B cell (primary cell): Measurements from ENCODE around the gene PRSS8. TPM values are rescaled to one million over a fixed set of nuclear protein-coding genes. Genes with fewer than 3 reads are reported as not detected.
A peak's percentile ranks its signal among the peaks of the same experiment; 100 is the strongest.

ENCODE experiments used
- ATAC-seq: fragments of 200-7000 bp; cut with Tn5 transposase; one replicate; pipeline ENCODE4 v1.10.0; 2021; ENCODE audit warnings: low read depth, mild to moderate bottlenecking, moderate number of reproducible peaks, moderate library complexity
- CTCF ChIA-PET: fragments of 350-600 bp; sonication (Branson Sonifier 250); formaldehyde crosslinking; loops from one replicate; lab custom pipeline; 2021; ENCODE audit warnings: antibody characterized with exemption, inconsistent platforms; lab: Charles Lee
- POLR2A ChIA-PET: fragments of 350-600 bp; sonication (Branson Sonifier 250); formaldehyde crosslinking; loops from one replicate; lab custom pipeline; 2021; ENCODE audit warnings: antibody characterized with exemption; lab: Charles Lee
- DNase-seq: peaks from one replicate; pipeline ENCODE4 v3.0.0; 2013
- H2AFZ ChIP-seq: 2 replicates; pipeline ENCODE4 v1.6.1; 2012; ENCODE audit warnings: mild to moderate bottlenecking, low read depth, low read length; ENCODE audit not compliant: insufficient read depth, poor library complexity, severe bottlenecking
- H3K27ac ChIP-seq, 2 donors: 1 replicate in 1 of 2; 2 replicates in 1 of 2; pipeline ENCODE4 v1.5.1; 2012 to 2013; ENCODE audit warnings: low read length in 2 of 2, mild to moderate bottlenecking in 2 of 2, moderate library complexity in 1 of 2
- H3K27me3 ChIP-seq, 4 experiments: fragments of 200-600 bp in 1 of 4; sonication (generic) in 1 of 4; replicated peaks in 1 of 4; 1 replicate in 2 of 4; 2 replicates in 2 of 4; pipeline versions ENCODE4 v1.6.1 to v1.7.0; 2013 to 2016; ENCODE audit warnings: low read length in 3 of 4, mild to moderate bottlenecking in 2 of 4, mixed read lengths in 1 of 4, moderate library complexity in 1 of 4; ENCODE audit not compliant: insufficient read depth in 4 of 4, control insufficient read depth in 3 of 4; ENCODE audit errors: control extremely low read depth in 1 of 4
- H3K36me3 ChIP-seq, 2 experiments: replicated peaks in 1 of 2; 1 replicate in 1 of 2; 2 replicates in 1 of 2; pipeline versions ENCODE4 v1.6.1 to v1.7.1; 2013; ENCODE audit warnings: low read length in 1 of 2; ENCODE audit not compliant: insufficient read depth in 2 of 2, control insufficient read depth in 1 of 2; ENCODE audit errors: control extremely low read depth in 1 of 2, extremely low read depth in 1 of 2
- H3K4me1 ChIP-seq, 2 donors: fragments of 200-600 bp in 1 of 2; sonication (generic) in 1 of 2; 1 replicate in 1 of 2; 2 replicates in 1 of 2; pipeline versions ENCODE4 v1.5.1 to v1.6.1; 2013 to 2017; ENCODE audit warnings: low read length in 2 of 2; ENCODE audit not compliant: control insufficient read depth in 2 of 2, insufficient read depth in 2 of 2
- H3K4me2 ChIP-seq: replicated peaks from 2 replicates; pipeline ENCODE3; 2012; ENCODE audit warnings: mild to moderate bottlenecking, low read depth, low read length; ENCODE audit not compliant: poor library complexity, severe bottlenecking
- H3K4me3 ChIP-seq, 5 experiments: fragments of 200-600 bp in 1 of 5; sonication (generic) in 1 of 5; 1 replicate in 3 of 5; 2 replicates in 2 of 5; pipeline versions ENCODE4 v1.5.1 to v1.7.0; 2011 to 2016; ENCODE audit warnings: low read length in 4 of 5, mild to moderate bottlenecking in 4 of 5, low read depth in 2 of 5, control low read depth in 1 of 5, moderate library complexity in 1 of 5; ENCODE audit not compliant: insufficient read depth in 1 of 5; ENCODE audit errors: control extremely low read depth in 1 of 5, extremely low read depth in 1 of 5
- H3K79me2 ChIP-seq: fragments of 200-600 bp; sonication (generic); one replicate; pipeline ENCODE4 v1.6.0; 2016; ENCODE audit warnings: low read length; ENCODE audit not compliant: control insufficient read depth, insufficient read depth
- H3K9ac ChIP-seq: fragments of 200-600 bp; sonication (generic); 2 replicates; pipeline ENCODE4 v1.6.1; 2017; ENCODE audit warnings: mild to moderate bottlenecking, low read length, moderate library complexity
- H3K9me3 ChIP-seq, 3 donors: one replicate each; pipeline versions ENCODE4 v1.6.1 to v1.7.1; 2013; ENCODE audit warnings: low read length in 2 of 3; ENCODE audit not compliant: control insufficient read depth in 2 of 3, insufficient read depth in 1 of 3; ENCODE audit errors: control extremely low read depth in 1 of 3
- H4K20me1 ChIP-seq: 2 replicates; pipeline ENCODE4 v1.6.0; 2012; ENCODE audit warnings: mild to moderate bottlenecking, low read length; ENCODE audit not compliant: insufficient read depth, control insufficient read depth, poor library complexity, severe bottlenecking
- H3K27ac Mint-ChIP-seq: one replicate; pipeline ENCODE4 v1.8.0; 2021; ENCODE audit warnings: mixed read lengths
- H3K27me3 Mint-ChIP-seq: one replicate; pipeline ENCODE4 v1.8.0; 2021; ENCODE audit warnings: mixed read lengths
- H3K4me1 Mint-ChIP-seq: one replicate; pipeline ENCODE4 v1.8.0; 2021; ENCODE audit warnings: mixed read lengths
- H3K4me3 Mint-ChIP-seq: one replicate; pipeline ENCODE4 v1.8.0; 2021; ENCODE audit warnings: mixed read lengths
- H3K9me3 Mint-ChIP-seq: one replicate; pipeline ENCODE4 v1.8.0; 2022; ENCODE audit warnings: mixed read lengths; ENCODE audit not compliant: insufficient read depth
- EZH2 ChIP-seq: IDR thresholded peaks from 2 replicates; pipeline ENCODE4 v1.6.1; 2012; ENCODE audit warnings: borderline replicate concordance, low read depth, mild to moderate bottlenecking, moderate library complexity, low read length; ENCODE audit not compliant: insufficient read depth, poor library complexity, severe bottlenecking
- WGBS: methylation state at CpG from one replicate; pipeline ENCODE4 v1.1.5; 2013; ENCODE audit warnings: missing lambda C conversion rate; ENCODE audit not compliant: insufficient coverage; 5-methylcytosine and 5-hydroxymethylcytosine counted together
- intact Hi-C: fragments of 100-400 bp; cut with micrococcal nuclease; formaldehyde crosslinking; loops from one replicate; pipeline ENCODE4 v1.10.0; 2022
- polyA plus RNA-seq: library from polyadenylated mRNA; depleted of rRNA; stranded (reverse); fragments of >200 nt; gene quantifications from 2 replicates; pipeline ENCODE4 v1.2.3, GENCODE V29; 2012
- total RNA-seq, 2 donors: library from RNA; stranded (reverse); fragments of 120-200 nt in 1 of 2; gene quantifications; 1 replicate in 1 of 2; 2 replicates in 1 of 2; pipeline versions ENCODE4 v1.2.3 to v1.2.4, GENCODE V29; 2013 to 2022
- TF ChIP-seq, protein P1 (sequence below): fragments of 200-600 bp; IDR thresholded peaks from one replicate; pipeline ENCODE4 v1.8.0; 2022; ENCODE audit warnings: antibody characterized with exemption, mild to moderate bottlenecking

PRSS8 gene
- total and polyA plus RNA-seq, 2 donors (not counting 1 experiment from before 2014, with no cell fraction given): not detected

- POLR2A ChIA-PET: interaction anchor here (0.6 kb wide), 1 partner anchor 161 kb away, joined by 3 read pairs; no protein-coding TSS in a partner anchor
- no peak overlapping the region for H3K27ac ChIP-seq
- H3K79me2 ChIP-seq: peaks cover 10% of the 10 kb centered on the region
- CTCF ChIA-PET: no interaction called here
- Mint-ChIP-seq H3K4me3 (peak overlapping the region; percentile 86), H3K4me1 (peaks cover 23% of the 10 kb centered on the region), H3K9me3 (no peaks in the 10 kb centered on the region), H3K27ac (no peak overlapping the region), H3K27me3 (no peaks in the 10 kb centered on the region)
- peaks cover 5% of the 10 kb centered on the region for H4K20me1 ChIP-seq
- WGBS: 93% methylated on average over 24 of the region's 26 CpGs
- TF ChIP-seq EZH2: no peak
- TF ChIP-seq, protein P1, sequence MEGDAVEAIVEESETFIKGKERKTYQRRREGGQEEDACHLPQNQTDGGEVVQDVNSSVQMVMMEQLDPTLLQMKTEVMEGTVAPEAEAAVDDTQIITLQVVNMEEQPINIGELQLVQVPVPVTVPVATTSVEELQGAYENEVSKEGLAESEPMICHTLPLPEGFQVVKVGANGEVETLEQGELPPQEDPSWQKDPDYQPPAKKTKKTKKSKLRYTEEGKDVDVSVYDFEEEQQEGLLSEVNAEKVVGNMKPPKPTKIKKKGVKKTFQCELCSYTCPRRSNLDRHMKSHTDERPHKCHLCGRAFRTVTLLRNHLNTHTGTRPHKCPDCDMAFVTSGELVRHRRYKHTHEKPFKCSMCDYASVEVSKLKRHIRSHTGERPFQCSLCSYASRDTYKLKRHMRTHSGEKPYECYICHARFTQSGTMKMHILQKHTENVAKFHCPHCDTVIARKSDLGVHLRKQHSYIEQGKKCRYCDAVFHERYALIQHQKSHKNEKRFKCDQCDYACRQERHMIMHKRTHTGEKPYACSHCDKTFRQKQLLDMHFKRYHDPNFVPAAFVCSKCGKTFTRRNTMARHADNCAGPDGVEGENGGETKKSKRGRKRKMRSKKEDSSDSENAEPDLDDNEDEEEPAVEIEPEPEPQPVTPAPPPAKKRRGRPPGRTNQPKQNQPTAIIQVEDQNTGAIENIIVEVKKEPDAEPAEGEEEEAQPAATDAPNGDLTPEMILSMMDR: no peak
- ATAC-seq (no peak), DNase-seq (no peak)
- no peak overlapping the region for H3K9ac ChIP-seq
- intact Hi-C loops: no loop called here
- H3K36me3 ChIP-seq: peaks cover 1 to 31% of the 10 kb centered on the region in 2 experiments
- peaks cover 7 to 18% of the 10 kb centered on the region in 2 donors for H3K4me1 ChIP-seq
- no peak overlapping the region for H3K4me2 ChIP-seq
- H2AFZ ChIP-seq: no peak overlapping the region
- no peaks in the 10 kb centered on the region for H3K27me3 ChIP-seq
- H3K9me3 ChIP-seq: no peaks in the 10 kb centered on the region
- no peak overlapping the region for H3K4me3 ChIP-seq
Measured at GRCh38 chr16:31110106-31111034, 25.2 kb downstream of the PRSS8 start.

- Histone ChIP-seq H3K27ac (no peak overlapping the region), H3K9me3 (no peaks in the 10 kb centered on the region), H3K79me2 (peaks cover 10% of the 10 kb centered on the region), H2AFZ (no peak overlapping the region), H3K9ac (no peak overlapping the region), H4K20me1 (peaks cover 5% of the 10 kb centered on the region), H3K36me3 (peaks cover 1 to 31% of the 10 kb centered on the region in 2 experiments), H3K4me2 (no peak overlapping the region), H3K27me3 (no peaks in the 10 kb centered on the region), H3K4me1 (peaks cover 7 to 18% of the 10 kb centered on the region in 2 donors), H3K4me3 (no peak overlapping the region)
- H3K4me3 Mint-ChIP-seq: peak overlapping the region; percentile 86
- H3K9me3 Mint-ChIP-seq: no peaks in the 10 kb centered on the region
- WGBS: 92% methylated on average over 6 of the region's 12 CpGs
- intact Hi-C loops: loop anchor here (2.0 to 10.0 kb wide), 5 partner anchors 15 to 77 kb away; partner anchors contain the start of genes FUS, STX4, VKORC1 and ZNF646
- TF ChIP-seq, protein P1: no peak
- no peak for TF ChIP-seq EZH2
- ChIA-PET POLR2A (interaction anchor here (0.6 kb wide), 1 partner anchor 160 kb away, joined by 3 read pairs; no protein-coding TSS in a partner anchor), CTCF (no interaction called here)
- ATAC-seq (no peak), DNase-seq (no peak)
- H3K4me1 Mint-ChIP-seq: peaks cover 21% of the 10 kb centered on the region
- no peaks in the 10 kb centered on the region for H3K27me3 Mint-ChIP-seq
- peak overlapping the region; percentile 63 for H3K27ac Mint-ChIP-seq
Measured at GRCh38 chr16:31109622-31110021, 25.9 kb downstream of the PRSS8 start.
